GM21786 (cell line): ENCODE results near the gene WDR7.
A peak's percentile ranks its signal among the peaks of the same experiment; 100 is the strongest.

ENCODE experiments used
- ATAC-seq: cut with Tn5 transposase; IDR thresholded peaks from one replicate; pipeline ENCODE4 v1.9.1; 2021; ENCODE audit not compliant: unreplicated experiment

Gene WDR7

GRCh38 chr18:56983275-56983992 lies 332.3 kb downstream of the WDR7 start:
- no peak for ATAC-seq

GRCh38 chr18:56984731-56985130 lies 333.6 kb downstream of the WDR7 start:
- no peak for ATAC-seq

- ATAC-seq, result no peak
Observed at GRCh38 chr18:56986829-56987228, 335.7 kb downstream of the WDR7 start.

- no peak for ATAC-seq
Observed at GRCh38 chr18:56987236-56987635, 336.1 kb downstream of the WDR7 start.

- no peak for ATAC-seq
Observed at GRCh38 chr18:56988022-56988421, 336.9 kb downstream of the WDR7 start.

- ATAC-seq, result no peak
Observed at GRCh38 chr18:56990678-56991077, 339.5 kb downstream of the WDR7 start.

- no peak for ATAC-seq
Observed at GRCh38 chr18:56992777-56993176, 341.6 kb downstream of the WDR7 start.

GRCh38 chr18:56995579-56996188 lies 344.5 kb downstream of the WDR7 start:
- ATAC-seq, result no peak

- ATAC-seq, result no peak
Observed at GRCh38 chr18:56997200-56997599, 346.0 kb downstream of the WDR7 start.

- ATAC-seq, result no peak
Observed at GRCh38 chr18:56999823-57000222, 348.7 kb downstream of the WDR7 start.

GRCh38 chr18:57002627-57003026 lies 351.5 kb downstream of the WDR7 start:
- ATAC-seq, result no peak

GRCh38 chr18:57003342-57003741 lies 352.2 kb downstream of the WDR7 start:
- ATAC-seq, result no peak

- peak; percentile 98 for ATAC-seq
Observed at GRCh38 chr18:57004366-57005121, 353.4 kb downstream of the WDR7 start.

- no peak for ATAC-seq
Observed at GRCh38 chr18:57008001-57008686, 357.0 kb downstream of the WDR7 start.

- ATAC-seq, result no peak
Observed at GRCh38 chr18:57009844-57010243, 358.7 kb downstream of the WDR7 start.

- ATAC-seq, result no peak
Observed at GRCh38 chr18:57014772-57015413, 363.7 kb downstream of the WDR7 start.

- no peak for ATAC-seq
Observed at GRCh38 chr18:57015451-57015850, 364.3 kb downstream of the WDR7 start.

- ATAC-seq, result no peak
Observed at GRCh38 chr18:57018845-57019244, 367.7 kb downstream of the WDR7 start.

- no peak for ATAC-seq
Observed at GRCh38 chr18:57022716-57023115, 371.6 kb downstream of the WDR7 start.

- ATAC-seq, result no peak
Observed at GRCh38 chr18:57023275-57023882, 372.2 kb downstream of the WDR7 start.

GRCh38 chr18:57025540-57025939 lies 374.4 kb downstream of the WDR7 start:
- no peak for ATAC-seq
